Type B pancreatic cell (in vitro differentiated cells): ENCODE measurements around the gene ATL2. TPM values are rescaled to one million over a fixed set of nuclear protein-coding genes. Genes with fewer than 3 reads are reported as not detected.

Experiments used
- DNase-seq: peaks from one replicate; pipeline ENCODE4 v3.0.0; 2021; ENCODE audit warnings: mixed read lengths; ENCODE audit not compliant: unreplicated experiment; ENCODE audit errors: extremely low spot score
- H3K27ac Mint-ChIP-seq: 2 replicates; pipeline ENCODE4 v1.8.0; 2021; ENCODE audit warnings: mild to moderate bottlenecking, mixed read lengths
- H3K27me3 Mint-ChIP-seq: 2 replicates; pipeline ENCODE4 v1.8.0; 2021; ENCODE audit warnings: mixed read lengths
- H3K36me3 Mint-ChIP-seq: 2 replicates; pipeline ENCODE4 v1.8.0; 2021; ENCODE audit warnings: mixed read lengths
- H3K4me1 Mint-ChIP-seq: one replicate; pipeline ENCODE4 v1.8.0; 2021; ENCODE audit warnings: mixed read lengths; ENCODE audit not compliant: unreplicated experiment
- H3K4me3 Mint-ChIP-seq: 2 replicates; pipeline ENCODE4 v1.8.0; 2021; ENCODE audit warnings: mild to moderate bottlenecking, mixed read lengths
- H3K9me3 Mint-ChIP-seq: 2 replicates; pipeline ENCODE4 v1.8.0; 2021; ENCODE audit warnings: mixed read lengths
- total RNA-seq: library from RNA; stranded (reverse); gene quantifications from 2 replicates; pipeline ENCODE4 v1.2.1, GENCODE V29; 2021; ENCODE audit warnings: low replicate concordance
- TF ChIP-seq, protein P1 (sequence below): fragments of 200-600 bp; sonication (generic); conservative IDR thresholded peaks from 2 replicates; pipeline ENCODE4 v1.5.0; 2021; ENCODE audit warnings: antibody characterized with exemption, mild to moderate bottlenecking

ATL2 gene
- total RNA-seq, 1 donor from 2014 or later, result 62.6 TPM

DNA sequence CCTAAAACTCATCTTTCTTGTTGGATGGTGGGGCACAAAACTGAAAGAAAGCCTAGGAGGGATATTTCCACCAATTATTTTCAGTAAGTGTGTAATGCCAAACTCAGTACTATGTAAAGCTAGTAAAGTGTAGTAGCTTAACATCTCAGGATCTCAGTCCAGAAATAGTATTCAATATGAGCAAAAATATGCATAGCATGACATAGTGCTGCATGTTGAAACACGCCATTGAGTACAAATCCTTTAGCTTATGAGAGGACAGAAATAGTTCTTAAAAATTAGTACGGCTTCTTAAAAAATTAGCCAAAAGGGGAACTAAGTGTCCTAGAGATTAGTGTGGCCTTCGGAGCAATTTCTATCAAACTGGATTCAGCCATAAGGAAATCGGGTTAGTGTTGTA, 21.7 kb upstream of the ATL2 start:
- H3K4me3 Mint-ChIP-seq, result no peak overlapping the region
- no peak for DNase-seq
- H3K4me1 Mint-ChIP-seq, result peaks cover 5% of the 10 kb centered on the region
- TF ChIP-seq, protein P1, sequence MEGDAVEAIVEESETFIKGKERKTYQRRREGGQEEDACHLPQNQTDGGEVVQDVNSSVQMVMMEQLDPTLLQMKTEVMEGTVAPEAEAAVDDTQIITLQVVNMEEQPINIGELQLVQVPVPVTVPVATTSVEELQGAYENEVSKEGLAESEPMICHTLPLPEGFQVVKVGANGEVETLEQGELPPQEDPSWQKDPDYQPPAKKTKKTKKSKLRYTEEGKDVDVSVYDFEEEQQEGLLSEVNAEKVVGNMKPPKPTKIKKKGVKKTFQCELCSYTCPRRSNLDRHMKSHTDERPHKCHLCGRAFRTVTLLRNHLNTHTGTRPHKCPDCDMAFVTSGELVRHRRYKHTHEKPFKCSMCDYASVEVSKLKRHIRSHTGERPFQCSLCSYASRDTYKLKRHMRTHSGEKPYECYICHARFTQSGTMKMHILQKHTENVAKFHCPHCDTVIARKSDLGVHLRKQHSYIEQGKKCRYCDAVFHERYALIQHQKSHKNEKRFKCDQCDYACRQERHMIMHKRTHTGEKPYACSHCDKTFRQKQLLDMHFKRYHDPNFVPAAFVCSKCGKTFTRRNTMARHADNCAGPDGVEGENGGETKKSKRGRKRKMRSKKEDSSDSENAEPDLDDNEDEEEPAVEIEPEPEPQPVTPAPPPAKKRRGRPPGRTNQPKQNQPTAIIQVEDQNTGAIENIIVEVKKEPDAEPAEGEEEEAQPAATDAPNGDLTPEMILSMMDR, result no peak
- no peak overlapping the region for H3K27ac Mint-ChIP-seq
- peaks cover 4% of the 10 kb centered on the region for H3K9me3 Mint-ChIP-seq
- H3K36me3 Mint-ChIP-seq, result no peaks in the 10 kb centered on the region
- no peaks in the 10 kb centered on the region for H3K27me3 Mint-ChIP-seq

DNA sequence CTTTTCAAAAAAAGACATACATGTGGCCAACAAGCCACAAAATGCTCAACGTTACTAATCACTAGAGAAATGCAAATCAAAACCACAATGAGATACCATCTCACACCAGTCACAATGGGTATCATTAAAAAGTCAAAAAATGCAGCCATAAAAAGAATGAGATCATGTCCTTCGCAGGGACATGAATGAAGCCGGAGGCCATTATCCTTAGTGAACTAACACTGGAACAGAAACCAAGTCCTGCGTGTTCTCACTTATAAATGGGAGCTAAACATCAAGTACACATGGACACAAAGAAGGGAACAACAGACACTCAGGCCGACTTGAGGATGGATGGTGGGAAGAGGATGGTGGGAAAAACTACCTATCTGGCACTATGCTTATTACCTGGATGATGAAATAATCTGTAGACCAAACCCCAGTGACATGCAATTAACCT, 17.8 kb upstream of the ATL2 start:
- no peak overlapping the region for H3K4me3 Mint-ChIP-seq
- H3K4me1 Mint-ChIP-seq, result peaks cover 13% of the 10 kb centered on the region
- TF ChIP-seq, protein P1, result no peak
- no peaks in the 10 kb centered on the region for H3K27me3 Mint-ChIP-seq
- peak overlapping the region; percentile 12 for H3K27ac Mint-ChIP-seq
- DNase-seq, result no peak
- H3K36me3 Mint-ChIP-seq, result no peaks in the 10 kb centered on the region
- peaks cover 4% of the 10 kb centered on the region for H3K9me3 Mint-ChIP-seq

DNA sequence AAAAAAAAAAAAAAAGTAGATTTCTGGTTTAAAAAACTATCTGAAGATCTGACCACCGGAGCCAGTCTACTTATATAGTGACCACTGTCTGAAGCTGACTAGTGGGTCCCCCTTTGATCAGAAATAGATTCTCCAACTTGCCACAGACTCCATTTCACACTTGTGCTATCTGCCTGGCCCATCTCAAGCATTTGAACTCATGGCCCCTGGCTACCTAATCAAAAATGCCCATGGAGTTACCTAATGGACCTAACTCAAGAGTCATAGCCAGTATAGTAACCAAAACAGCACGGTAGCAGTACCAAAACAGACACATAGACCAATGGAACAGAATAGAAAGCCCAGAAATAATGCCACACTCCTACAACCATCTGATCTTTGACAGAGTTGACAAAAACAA, 17.0 kb upstream of the ATL2 start:
- H3K4me1 Mint-ChIP-seq, result peaks cover 13% of the 10 kb centered on the region
- no peak overlapping the region for H3K27ac Mint-ChIP-seq
- no peak overlapping the region for H3K4me3 Mint-ChIP-seq
- TF ChIP-seq, protein P1, result no peak
- H3K27me3 Mint-ChIP-seq, result no peaks in the 10 kb centered on the region
- peaks cover 4% of the 10 kb centered on the region for H3K9me3 Mint-ChIP-seq
- DNase-seq, result no peak
- H3K36me3 Mint-ChIP-seq, result no peaks in the 10 kb centered on the region

DNA sequence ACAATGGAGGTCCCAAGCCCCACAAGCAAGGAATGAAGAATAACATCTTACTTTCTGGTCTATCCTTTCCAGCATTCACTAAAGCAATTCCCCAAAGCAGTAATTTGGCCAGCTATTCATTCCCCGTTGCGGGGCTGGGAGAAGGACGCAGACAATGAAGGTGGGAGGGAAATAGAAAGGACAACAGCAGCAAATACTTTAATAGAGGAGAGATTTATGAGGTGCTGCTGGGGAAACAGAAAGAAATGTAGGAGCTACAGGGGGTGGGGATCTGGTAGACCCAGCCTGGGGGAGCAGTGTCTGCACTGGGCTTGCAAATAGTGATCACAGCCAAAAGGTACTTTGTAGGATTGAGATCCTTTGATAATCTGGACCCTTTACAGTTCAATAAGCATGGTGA, 13.9 kb upstream of the ATL2 start:
- H3K27ac Mint-ChIP-seq, result no peak overlapping the region
- peaks cover 9% of the 10 kb centered on the region for H3K4me1 Mint-ChIP-seq
- TF ChIP-seq, protein P1, result no peak
- H3K9me3 Mint-ChIP-seq, result peaks cover under 1% of the 10 kb centered on the region
- no peak overlapping the region for H3K4me3 Mint-ChIP-seq
- no peaks in the 10 kb centered on the region for H3K36me3 Mint-ChIP-seq
- no peak for DNase-seq
- no peaks in the 10 kb centered on the region for H3K27me3 Mint-ChIP-seq

DNA sequence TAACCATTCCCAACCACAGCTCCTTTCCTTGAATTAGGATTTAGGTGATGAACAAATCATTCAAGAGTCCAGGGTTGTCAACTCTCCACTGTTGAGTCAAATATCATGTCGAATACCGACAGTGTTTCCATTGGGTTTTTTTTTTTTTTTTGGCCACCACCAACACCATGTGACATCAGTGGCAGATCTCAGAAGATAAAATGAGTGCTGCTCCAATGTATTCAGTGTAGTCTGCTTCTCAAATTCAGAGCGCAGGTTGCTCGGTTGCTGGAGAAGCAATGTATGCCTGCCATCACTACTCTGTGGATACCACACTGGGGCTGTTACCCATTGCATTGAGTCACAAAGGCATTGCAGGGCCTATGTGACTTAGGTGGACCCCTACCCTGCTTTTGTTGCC, 10.8 kb upstream of the ATL2 start:
- TF ChIP-seq, protein P1, result no peak
- no peak for DNase-seq
- no peak overlapping the region for H3K4me3 Mint-ChIP-seq
- no peaks in the 10 kb centered on the region for H3K27me3 Mint-ChIP-seq
- H3K9me3 Mint-ChIP-seq, result no peaks in the 10 kb centered on the region
- H3K36me3 Mint-ChIP-seq, result no peaks in the 10 kb centered on the region
- peaks cover 16% of the 10 kb centered on the region for H3K4me1 Mint-ChIP-seq
- H3K27ac Mint-ChIP-seq, result no peak overlapping the region

DNA sequence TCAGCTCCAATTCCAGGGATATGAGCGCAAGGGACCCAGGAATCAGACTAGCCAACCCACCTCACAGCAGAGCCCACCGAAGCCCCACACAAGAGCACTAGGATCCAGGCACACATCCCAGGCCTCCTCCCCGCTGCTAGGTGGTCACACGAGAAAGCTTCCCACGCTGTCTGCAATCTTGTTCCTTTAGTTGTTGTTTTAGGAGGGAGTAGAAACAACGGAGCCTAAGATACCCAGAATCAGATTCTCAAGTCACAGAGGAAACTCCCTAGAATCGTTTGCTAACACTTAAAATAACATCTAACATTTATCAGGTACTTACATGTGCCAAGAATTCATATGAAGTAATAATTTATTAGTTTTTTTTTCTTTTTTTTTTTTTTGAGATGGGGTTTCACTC, 9.7 kb upstream of the ATL2 start:
- DNase-seq, result no peak
- Mint-ChIP-seq H3K4me1 (peaks cover 17% of the 10 kb centered on the region), H3K27ac (no peak overlapping the region), H3K9me3 (no peaks in the 10 kb centered on the region), H3K27me3 (no peaks in the 10 kb centered on the region), H3K36me3 (no peaks in the 10 kb centered on the region), H3K4me3 (no peak overlapping the region)
- TF ChIP-seq, protein P1, result no peak
